ENCODE results near the gene NRG3. TPM values are rescaled to one million over a fixed set of nuclear protein-coding genes. Genes with fewer than 3 reads are reported as not detected.

The NRG3 gene
- total RNA-seq, 2 donors from 2014 or later = 0.41 TPM; not detected in 1

- TF ChIP-seq CTCF (IDR thresholded peaks at IDR 0.05) = no peak
- Histone ChIP-seq H3K9me3 (no peaks in the 10 kb centered on the region), H3K27me3 (replicated peaks; ENCODE audit: insufficient read depth) (no peaks in the 10 kb centered on the region), H3K27ac (no peak overlapping the region), H3K4me1 (ENCODE audit: control insufficient read depth in 1 of 2, low read depth in 2 of 2) (no peaks in the 10 kb centered on the region), H3K36me3 (no peaks in the 10 kb centered on the region), H3K4me3 (no peak overlapping the region)
- no peak for ATAC-seq (ENCODE audit: insufficient number of reproducible peaks, low FRiP score, low read depth)
- DNase-seq (ENCODE audit: low spot score) = no peak
These were observed 746.7 kb downstream of the NRG3 start for GRCh38 chr10:82621680-82622079.

DNA sequence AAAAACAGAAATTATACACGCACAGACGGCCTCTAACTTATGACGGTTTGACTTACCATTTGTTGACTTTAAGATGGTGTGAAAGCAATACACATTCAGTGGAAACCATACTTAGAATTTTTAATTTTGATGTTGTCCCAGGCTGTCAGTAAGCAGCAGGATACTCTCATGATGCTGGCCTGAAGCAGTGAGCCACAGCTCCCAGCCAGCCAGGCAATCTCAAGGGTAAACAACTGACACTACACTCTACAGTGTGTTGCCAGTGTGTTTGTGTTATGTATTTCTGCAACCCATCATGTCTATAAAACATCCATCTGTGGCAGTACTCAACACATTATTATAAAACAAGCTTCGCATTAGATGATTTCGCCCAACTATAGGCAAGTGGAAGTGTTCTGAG is 747.5 kb downstream of the NRG3 start:
- Histone ChIP-seq H3K27me3 (replicated peaks; ENCODE audit: insufficient read depth) (no peaks in the 10 kb centered on the region), H3K36me3 (no peaks in the 10 kb centered on the region), H3K27ac (no peak overlapping the region), H3K9me3 (no peaks in the 10 kb centered on the region), H3K4me3 (no peak overlapping the region), H3K4me1 (ENCODE audit: control insufficient read depth in 1 of 2, low read depth in 2 of 2) (no peaks in the 10 kb centered on the region)
- TF ChIP-seq CTCF (IDR thresholded peaks at IDR 0.05) = no peak
- no peak for ATAC-seq (ENCODE audit: insufficient number of reproducible peaks, low FRiP score, low read depth)
- DNase-seq (ENCODE audit: low spot score) = no peak

GRCh38 chr10:82625512-82626189 is 750.7 kb downstream of the NRG3 start:
- H3K27ac ChIP-seq = no peak overlapping the region
- no peak for DNase-seq (ENCODE audit: low spot score)
- TF ChIP-seq CTCF (IDR thresholded peaks at IDR 0.05) = no peak
- no peaks in the 10 kb centered on the region for H3K36me3 ChIP-seq
- H3K27me3 ChIP-seq (replicated peaks; ENCODE audit: insufficient read depth) = no peaks in the 10 kb centered on the region
- peaks cover 0 to 4% of the 10 kb centered on the region in 2 donors for H3K4me1 ChIP-seq (ENCODE audit: control insufficient read depth in 1 of 2, low read depth in 2 of 2)
- H3K4me3 ChIP-seq = no peak overlapping the region
- H3K9me3 ChIP-seq = no peaks in the 10 kb centered on the region
- no peak for ATAC-seq (ENCODE audit: insufficient number of reproducible peaks, low FRiP score, low read depth)

DNA sequence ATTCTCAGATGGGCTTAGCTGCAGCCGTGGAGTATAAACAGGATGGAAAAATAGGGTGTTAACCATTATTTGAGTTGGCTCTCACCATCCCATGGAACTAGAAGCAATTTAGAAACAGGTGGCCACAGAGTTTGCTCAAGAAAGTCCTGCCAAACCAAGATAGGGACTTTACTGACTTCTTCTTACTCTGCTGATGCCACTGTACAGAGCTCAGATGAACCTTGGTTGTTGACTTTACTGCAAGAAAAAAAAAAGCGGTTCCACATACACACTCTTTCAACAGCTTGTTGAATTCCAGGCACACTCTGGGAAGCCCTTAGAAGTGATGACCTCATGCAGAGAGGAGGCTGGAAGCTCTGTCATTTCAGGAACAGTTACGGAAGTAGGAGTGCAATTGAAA is 753.4 kb downstream of the NRG3 start:
- Histone ChIP-seq H3K36me3 (no peaks in the 10 kb centered on the region), H3K27me3 (replicated peaks; ENCODE audit: insufficient read depth) (no peaks in the 10 kb centered on the region), H3K4me3 (no peak overlapping the region), H3K27ac (no peak overlapping the region), H3K4me1 (ENCODE audit: control insufficient read depth in 1 of 2, low read depth in 2 of 2) (peaks cover 0 to 4% of the 10 kb centered on the region in 2 donors), H3K9me3 (no peaks in the 10 kb centered on the region)
- no peak for TF ChIP-seq CTCF (IDR thresholded peaks at IDR 0.05)
- ATAC-seq (ENCODE audit: insufficient number of reproducible peaks, low FRiP score, low read depth) = no peak
- DNase-seq (ENCODE audit: low spot score) = no peak

GRCh38 chr10:82643076-82643475 is 768.1 kb downstream of the NRG3 start:
- no peaks in the 10 kb centered on the region for H3K27me3 ChIP-seq (replicated peaks; ENCODE audit: insufficient read depth)
- H3K36me3 ChIP-seq = no peaks in the 10 kb centered on the region
- no peaks in the 10 kb centered on the region for H3K9me3 ChIP-seq
- no peak for TF ChIP-seq CTCF (IDR thresholded peaks at IDR 0.05)
- ATAC-seq (ENCODE audit: insufficient number of reproducible peaks, low FRiP score, low read depth) = no peak
- no peak overlapping the region for H3K4me3 ChIP-seq
- no peak overlapping the region for H3K27ac ChIP-seq
- peaks cover 0 to 5% of the 10 kb centered on the region in 2 donors for H3K4me1 ChIP-seq (ENCODE audit: control insufficient read depth in 1 of 2, low read depth in 2 of 2)
- no peak for DNase-seq (ENCODE audit: low spot score)

Measured in thoracic aorta (tissue), 2 donors.